ENCODE data around the gene IL17RA.
A peak's percentile ranks its signal among the peaks of the same experiment; 100 is the strongest.

The IL17RA gene

GRCh38 chr22:17158176-17158567 lies 73.4 kb downstream of the IL17RA start:
- no peak for DNase-seq

- peak; percentile 92 for DNase-seq
Measured at GRCh38 chr22:17158568-17159503, 74.0 kb downstream of the IL17RA start, which contains the start of gene HDHD5. Gene HDHD5, minus strand, starts transcription at chr22:17159277. Its CDS starts 26 bp downstream, at chr22:17159251.

- DNase-seq, result peak; percentile 67
Measured at GRCh38 chr22:17159504-17159951, 74.7 kb downstream of the IL17RA start.

DNA sequence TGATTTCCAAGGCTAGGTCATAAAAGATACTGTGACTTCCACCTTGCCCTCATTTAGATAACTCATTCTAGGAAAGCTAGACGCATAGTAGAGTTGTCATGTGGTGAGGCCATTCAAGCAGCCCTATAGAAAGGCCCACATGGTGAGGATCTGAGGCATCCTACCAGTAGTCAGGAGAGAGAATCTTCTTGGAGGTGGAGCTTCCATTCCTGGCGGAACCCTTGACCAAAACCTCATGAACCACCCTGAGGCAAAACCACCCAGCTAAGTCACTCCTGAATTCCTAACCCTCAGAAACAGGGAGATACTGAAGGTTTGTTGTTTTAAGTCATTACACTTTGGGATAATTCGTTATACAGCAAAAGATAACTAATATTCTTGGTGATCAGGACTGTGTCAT lies 77.2 kb downstream of the IL17RA start:
- no peak for DNase-seq

DNA sequence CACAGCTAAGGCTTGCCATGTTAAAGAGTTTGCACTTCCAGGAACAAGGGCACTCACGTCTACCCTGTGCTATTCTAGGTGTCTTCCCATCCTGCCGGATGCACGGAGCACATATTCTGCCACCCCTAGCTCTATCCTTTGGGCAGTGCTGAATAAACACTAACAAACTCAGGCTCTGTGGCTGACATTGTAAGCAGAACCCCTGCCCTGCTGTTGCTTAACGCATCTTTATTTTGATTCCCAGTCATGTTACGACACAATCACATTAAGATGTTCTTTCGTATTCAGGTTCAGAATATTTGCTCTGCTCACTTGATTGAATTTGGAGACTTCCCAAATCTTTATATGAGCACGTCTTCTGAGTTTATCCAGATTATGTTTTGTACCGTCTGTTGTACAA lies 77.9 kb downstream of the IL17RA start:
- DNase-seq, result no peak

- no peak for DNase-seq
Measured at GRCh38 chr22:17164392-17165024, 79.7 kb downstream of the IL17RA start.
